GF-D8 (cell line): ENCODE data around the gene TMEM18.

Source experiments
- DNase-seq: peaks from one replicate; lab custom pipeline; 2025; lab: John Stamatoyannopoulos, UW

Gene TMEM18

DNA sequence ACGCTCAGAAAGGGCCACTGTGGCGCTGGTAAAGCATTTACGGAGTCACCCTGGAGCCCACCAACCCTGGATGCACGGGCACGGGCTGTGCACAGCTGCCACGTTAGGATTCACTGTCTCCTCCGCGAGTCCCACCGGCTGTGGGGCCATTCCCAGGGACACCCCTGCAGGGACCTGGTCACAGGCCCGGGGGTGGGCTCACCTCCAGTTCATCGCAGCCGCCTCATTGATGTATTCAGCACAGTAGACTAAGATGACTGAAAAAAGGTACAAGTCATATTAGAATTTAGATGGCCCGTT, 4.7 kb downstream of the TMEM18 start:
- DNase-seq, result no peak

DNA sequence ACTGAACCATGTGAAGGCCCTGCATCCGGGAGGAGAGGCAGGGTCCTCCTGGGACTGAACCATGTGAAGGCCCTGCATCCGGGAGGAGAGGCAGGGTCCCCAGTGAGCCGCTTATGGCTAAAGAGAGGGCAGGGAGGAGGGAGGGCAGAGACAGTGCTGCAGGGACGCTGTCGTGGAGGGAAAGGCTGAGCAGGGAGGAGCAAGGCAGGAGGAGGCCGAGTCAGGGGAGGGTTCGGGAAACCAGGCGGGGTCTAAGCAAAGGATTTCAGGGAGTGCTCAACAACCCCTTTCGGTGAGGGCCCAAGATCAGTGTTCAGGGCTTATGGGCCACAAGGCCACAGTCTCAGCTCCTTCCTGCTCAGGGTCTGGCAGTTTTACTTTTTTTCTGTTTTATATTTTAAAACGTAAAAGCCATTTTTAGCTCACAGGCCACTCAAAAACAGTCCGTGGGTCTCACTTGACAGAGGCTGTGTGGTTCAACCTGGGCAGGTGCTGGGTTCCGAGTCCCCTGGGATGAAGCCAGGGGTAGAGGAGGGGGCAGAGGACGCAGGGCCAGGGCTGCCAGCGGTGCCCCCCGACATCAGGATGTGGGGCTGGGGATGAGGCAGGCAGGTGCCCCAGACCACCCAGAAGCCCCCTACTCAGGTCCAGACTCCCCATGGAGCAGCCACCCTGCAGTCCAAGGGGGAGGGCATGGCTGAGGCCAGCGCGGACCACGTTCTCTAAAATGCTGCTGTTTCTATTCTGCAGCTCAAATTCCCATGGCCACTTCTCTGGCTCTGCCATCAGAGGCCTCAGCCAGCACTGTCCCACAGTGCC, 5.2 kb downstream of the TMEM18 start:
- no peak for DNase-seq

DNA sequence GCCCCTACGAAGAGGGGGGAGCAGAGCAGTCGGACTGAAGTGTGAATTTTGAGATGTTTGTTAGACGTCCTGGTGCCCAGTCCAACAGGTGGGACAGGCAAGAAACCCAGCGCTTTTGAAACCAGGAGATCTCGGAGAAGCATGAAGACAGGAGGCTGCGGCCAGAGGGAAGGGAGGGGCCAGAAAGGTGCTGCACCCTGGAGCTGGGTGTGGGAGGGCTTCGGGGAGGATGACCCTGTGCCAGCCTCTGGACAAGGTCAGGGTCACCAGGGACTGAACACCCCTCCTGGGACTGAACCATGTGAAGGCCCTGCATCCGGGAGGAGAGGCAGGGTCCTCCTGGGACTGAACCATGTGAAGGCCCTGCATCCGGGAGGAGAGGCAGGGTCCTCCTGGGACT, 6.1 kb downstream of the TMEM18 start:
- DNase-seq, result no peak

DNA sequence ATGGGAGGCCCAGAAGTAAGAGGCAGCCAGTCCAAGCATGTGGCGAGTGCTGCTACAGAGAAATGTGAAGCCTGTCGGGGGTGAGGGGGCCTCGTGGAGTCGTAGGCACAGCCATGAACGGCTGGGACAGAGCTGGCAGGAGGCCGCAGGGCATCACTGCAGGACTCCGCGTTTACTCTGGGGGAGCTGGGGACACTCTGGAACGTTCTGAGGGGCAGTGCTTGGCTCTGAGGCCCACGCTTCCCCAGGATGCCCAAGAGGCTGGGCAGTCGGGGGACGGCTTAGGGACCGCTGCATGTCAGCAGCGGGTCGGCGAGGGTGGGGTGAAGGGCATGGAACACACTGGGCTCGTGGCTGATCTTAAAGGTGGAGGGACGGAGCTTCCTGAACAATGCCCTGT, 6.6 kb downstream of the TMEM18 start:
- no peak for DNase-seq

DNA sequence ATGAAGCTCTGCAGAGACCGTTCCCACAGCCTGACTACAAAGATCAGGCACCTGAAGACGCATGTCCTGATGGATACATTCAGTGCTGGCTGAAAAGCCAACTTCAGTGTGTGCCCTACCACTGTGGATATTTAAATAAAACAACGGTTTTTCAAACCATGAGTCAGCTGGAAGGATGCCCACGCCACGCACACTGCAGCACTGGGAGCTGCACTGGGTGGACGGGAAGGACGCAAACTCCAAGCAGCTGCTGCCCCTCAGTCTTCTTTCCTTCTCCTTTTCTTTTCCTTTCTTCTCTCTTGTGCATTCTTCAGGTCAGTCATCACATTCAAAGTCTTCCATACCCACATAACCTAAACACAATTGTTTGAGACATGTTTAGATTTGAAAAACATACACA, 7.9 kb downstream of the TMEM18 start:
- no peak for DNase-seq

DNA sequence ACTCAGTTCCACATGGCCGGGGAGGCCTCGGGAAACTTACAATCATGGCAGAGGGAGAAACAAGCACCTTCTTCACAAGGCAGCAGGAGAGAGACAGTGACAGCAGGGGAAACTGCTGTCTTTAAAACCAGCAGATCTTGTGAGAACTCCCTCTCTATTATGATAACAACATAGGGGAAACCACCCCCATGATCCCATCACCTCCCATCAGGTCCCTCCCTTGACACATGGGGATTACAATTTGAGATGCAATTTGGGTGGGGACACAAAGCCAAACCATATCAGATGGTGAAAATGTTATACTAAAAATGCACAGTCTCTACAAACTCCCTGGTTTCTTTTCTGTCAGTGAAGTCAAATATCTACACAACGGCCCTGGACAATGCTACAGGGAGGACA, 9.2 kb downstream of the TMEM18 start:
- no peak for DNase-seq

DNA sequence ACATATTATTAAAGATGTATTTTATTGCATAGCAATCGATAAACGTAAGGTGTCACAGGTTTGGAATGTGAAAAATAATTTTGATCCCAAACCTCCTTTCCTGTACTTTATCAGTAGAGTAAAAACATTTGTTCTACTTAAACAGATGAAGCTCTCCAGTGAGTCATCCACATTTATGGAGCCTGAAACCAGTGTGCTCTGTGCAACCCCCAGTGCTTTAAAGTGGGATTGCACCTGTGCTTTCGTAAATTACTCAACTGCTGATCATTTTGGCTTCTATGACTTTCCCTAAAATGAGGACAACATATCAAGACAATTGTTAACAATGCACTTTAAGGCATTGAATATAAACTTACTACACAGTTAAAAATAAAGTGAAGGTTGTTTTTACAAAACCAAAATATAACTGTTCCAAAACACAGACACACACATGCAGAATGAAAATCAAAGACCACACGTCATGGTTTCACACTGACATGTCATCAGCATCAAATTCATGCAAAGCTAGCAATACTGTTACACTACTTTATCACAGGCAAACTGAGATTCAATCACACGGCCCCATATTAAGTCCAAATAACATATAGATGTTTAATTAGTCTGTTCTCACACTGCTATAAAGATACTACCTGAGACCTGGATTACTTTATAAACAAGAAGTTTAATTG, 9.7 kb downstream of the TMEM18 start:
- no peak for DNase-seq

DNA sequence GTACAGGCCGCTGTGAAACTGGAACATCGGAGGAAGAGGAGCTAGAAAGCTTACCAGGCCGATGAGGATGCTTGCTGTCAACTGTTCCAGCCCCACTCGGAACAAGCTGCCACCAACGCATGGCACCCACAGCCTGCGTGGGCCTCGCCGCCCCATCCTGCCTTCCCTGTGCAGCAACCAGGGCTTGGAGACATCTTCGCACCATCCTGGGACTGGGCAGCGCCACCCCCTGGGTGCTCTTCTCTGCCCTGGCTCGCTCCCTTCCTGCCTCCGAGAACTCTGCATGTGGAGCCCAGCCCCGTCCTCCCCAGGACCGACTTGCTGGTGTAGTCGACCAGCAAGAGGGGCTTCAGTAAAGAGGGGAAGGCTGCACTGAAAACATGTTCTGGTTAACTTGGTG, 10.8 kb downstream of the TMEM18 start:
- DNase-seq, result no peak

DNA sequence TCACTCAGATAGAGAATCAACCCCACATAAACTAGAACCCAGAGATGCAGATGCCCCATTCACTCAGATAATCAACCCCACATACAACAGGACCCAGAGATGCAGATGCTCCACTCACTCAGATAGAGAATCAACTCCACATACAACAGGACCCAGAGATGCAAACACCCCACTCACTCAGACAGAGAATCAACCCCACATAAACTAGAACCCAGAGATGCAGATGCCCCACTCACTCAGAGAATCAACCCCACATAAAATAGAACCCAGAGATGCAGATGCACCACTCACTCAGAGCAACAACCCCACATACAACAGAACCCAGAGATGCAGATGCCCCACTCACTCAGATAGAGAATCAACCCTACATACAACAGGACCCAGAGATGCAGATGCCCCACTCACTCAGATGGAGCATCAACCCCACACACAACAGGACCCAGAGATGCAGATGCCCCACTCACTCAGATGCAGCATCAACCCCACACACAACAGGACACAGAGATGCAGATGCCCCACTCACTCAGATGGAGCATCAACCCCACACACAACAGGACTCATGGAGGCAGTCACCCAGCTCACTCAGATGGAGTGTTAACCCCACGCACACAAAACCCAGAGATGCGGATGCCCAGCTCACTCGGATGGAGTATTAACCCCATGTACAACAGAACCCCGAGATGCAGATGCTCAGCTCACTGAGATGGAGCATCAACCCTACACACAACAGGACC, 11.7 kb downstream of the TMEM18 start:
- DNase-seq, result no peak

DNA sequence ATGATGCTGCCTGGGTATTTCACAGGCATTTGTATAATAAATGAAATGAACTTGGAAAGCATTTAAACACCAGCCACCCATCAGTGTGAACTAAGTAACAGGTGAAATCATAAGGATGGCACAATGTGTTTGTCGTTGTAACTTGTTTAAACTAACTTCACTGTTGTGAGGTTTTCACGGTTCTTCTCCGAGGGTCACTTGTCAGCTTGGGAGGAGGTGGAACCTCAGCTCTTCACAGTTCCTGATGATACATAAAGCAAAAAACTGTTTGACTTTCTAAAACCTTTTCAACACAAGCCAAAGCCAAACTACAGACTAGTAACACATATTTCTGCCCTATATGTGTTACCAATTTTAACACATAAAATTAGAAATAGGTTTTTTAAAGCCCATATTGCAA, 13.1 kb downstream of the TMEM18 start:
- no peak for DNase-seq

DNA sequence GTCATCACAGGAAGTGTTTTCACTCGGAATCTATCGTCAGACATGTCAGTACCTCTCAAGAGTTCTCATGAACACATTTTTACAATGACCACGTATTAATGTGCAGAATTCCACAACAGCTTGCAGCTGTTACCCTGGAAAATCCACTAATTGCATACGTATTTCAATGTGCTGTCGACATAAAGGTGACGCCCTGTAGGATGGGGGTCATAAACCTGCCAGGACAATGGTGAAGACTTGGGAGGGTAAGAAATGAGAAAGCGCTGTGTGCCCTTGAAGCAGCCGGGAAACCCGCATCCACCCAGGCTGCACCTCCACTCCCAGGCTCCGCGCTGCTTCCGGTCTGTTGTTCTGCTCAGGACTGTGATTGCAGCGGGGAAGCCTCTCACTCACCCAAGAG, 14.0 kb downstream of the TMEM18 start:
- DNase-seq, result no peak

DNA sequence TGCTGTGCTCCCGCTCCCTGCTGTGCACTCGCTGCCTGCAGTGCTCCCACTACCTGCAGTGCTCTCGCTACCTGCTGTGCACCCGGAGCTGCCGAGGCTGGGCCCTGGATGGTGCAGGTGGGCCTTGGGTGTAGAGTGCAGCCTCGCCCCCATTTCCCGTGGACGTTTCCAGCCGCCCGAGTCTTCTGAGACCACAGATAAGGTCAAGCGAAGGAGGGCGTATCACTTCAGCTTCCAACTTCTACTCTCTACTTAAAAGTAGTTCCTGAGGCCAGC, 15.9 kb downstream of the TMEM18 start:
- no peak for DNase-seq

DNA sequence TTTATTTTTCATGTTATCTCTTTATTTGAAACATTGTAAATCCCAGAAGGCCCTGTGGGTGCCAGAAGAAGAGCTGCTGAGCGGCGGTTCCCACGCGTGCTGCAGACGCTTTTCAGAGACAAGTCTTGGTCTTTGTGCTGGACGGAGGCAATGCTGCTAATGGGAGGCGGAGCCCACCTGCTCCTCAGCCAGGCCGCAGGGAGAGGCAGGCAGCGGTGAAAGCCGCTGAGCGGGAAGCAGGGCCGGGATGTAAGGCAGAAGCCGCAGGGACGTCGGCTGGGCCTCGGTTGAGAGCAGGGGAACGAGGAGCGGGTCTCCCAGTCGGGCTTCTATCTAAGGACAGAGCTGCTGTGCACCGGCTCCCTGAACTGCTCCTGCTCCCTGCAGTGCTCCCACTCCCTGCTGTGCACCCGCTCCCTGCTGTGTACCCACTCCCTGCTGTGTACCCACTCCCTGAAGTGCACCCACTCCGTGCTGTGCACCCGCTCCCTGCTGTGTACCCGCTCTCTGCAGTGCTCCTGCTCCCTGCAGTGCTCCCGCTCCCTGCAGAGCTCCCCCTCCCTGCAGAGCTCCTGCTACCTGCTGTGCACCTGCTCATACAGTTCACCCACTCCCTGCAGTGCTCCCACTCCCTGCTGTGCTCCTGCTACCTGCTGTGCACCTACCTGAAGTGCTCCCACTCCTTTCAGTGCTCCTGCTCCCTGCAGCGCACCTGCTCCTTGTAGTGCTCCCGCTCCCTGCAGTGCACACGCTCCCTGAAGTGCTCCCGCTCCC, 16.4 kb downstream of the TMEM18 start:
- DNase-seq, result no peak

DNA sequence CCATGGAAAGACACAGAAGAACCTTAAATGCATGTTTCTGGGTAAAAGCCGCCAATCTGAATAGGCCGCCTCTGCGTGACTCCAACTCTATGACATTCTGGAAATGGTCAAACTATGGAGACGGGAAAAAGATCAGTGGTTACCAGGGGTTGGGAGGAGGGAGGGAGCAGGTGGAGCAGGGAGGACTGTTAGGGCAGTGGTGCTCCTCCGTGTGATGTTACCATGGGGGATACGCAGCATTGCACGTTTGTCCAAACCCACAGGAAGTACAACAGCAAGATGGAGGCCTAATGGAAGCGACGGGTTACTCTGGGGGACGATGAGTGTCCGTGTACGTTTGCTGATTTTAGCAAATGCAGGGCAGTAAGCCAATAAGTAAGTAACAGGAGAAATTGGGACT, 17.2 kb downstream of the TMEM18 start:
- DNase-seq, result no peak

DNA sequence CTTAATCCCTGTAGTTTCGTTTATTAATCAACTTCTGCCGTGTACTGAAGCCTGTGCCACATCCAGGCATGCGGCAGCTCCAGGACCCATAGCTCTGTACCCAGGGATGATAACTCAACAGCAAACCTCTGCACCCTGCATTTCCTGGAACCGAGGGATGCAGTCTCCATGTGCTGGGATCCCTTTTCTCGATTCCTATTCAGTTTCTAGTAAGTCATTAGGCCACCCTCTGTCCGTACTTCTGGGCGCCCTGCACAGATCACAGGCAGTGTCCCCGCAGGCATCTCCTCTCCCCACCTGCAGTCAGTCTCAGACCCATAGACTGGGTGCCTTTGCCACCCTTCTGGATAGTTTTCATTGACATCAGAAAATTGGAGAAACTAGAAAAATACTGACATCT, 18.8 kb downstream of the TMEM18 start:
- DNase-seq, result no peak

DNA sequence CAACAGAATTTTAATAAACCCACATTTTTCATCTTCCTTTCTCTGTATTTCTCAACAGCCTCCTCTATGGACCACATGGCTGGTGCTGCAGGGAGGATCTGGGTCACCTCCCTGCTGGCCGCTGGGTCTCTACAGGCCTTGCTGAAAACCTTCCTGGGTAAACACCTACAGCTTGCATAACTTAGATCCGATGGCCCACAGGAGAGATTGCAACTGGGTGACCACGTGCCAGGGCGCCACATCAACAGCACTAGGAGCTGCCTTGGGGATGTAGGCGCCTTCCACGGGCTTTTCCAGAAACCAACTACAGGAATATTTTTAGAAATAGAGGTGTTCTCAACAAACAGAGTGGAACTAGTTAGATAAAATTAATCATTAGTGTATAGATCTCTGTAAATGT, 19.4 kb downstream of the TMEM18 start:
- no peak for DNase-seq

DNA sequence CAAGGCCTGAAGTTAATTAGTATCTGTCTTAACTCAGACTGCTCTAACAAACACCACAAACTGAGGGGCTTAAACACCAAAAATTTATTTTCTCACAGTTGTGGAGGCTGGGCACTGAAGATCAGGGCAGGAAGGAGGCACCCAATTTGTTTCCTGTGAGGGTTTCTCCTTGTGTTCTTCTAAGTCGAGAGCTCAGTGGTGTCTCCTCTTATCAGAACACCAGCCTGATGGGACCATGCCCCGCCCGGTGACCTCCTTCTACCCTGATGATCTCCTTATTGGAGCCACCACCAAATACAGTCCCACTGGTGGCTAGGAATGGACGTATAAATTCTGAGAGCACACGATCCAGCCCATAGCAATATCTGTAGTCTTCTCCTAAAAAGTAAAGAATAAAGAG, 20.5 kb downstream of the TMEM18 start:
- DNase-seq, result no peak

DNA sequence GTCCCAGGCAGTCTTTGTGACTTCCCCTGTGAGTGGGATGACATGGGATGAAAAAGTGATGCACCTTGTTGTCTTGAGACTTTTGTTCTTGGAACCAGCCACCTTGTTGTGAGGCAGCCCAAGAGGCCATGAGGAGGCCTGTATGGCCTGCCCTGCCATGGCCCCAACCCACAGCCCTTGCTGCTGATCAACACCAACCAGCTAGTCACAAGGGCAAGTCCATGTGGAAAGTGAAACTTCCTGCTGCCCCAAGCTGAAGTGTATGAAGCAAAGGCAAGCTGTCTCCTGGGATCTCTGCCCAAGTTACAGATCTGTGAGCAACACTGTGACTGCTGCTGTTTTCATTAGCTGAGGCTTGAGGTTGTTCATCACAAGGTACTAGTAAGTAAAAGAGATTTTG, 21.6 kb downstream of the TMEM18 start:
- no peak for DNase-seq

DNA sequence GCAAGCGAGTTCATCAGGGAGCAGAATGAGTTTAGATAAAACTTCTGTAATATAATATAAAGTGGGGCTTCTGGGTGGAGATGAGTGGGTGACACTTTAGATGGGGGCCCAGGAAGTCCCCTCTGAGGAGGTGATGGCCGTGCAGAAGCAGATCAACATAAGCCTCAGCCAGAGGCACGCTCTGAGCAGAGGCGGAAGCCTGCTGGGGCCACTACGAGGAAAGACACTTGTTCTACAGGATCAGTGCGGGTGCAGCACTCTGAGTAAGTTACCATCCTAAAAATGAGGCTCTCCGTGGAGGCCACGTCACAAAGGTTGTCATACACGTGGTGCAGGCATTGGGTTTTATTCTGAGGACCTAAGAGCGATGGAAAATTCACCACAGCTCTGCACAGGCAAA, 22.3 kb downstream of the TMEM18 start:
- no peak for DNase-seq

DNA sequence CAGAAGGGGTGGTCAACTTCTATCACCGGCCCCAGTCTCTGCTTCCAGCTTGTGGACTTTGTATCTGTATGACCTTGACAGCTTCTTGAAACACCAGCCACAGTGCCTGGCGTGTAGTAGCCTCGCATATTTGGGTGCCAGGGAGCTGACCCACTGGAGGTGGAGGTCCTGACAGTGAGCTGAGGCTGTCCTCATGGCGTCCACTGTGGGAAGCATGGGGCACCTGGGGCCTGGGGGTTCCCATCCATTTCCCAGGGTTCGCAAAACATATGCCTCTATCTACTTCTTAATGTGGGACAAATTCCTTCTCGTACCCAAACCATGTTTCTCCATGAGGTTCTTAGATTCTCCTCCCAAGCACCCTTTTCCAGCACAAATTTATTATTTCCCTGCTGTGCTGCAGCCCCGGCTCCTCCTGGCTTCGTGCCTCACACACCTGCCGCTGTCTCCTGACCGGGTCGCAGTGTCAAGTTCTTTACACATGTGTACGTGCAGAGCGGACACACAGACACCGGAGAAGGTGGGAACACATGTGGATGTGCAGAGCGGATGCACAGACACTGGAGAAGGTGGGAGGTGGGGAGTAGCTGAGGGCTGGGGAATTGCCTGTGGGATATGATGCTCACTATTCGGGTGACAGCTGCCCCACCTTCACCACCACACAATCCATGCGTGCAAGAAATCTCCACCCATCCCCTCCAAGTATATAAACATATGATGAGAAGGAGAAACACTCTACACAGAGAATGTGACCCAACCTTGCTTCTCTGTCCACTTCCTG, 23.4 kb downstream of the TMEM18 start:
- no peak for DNase-seq

DNA sequence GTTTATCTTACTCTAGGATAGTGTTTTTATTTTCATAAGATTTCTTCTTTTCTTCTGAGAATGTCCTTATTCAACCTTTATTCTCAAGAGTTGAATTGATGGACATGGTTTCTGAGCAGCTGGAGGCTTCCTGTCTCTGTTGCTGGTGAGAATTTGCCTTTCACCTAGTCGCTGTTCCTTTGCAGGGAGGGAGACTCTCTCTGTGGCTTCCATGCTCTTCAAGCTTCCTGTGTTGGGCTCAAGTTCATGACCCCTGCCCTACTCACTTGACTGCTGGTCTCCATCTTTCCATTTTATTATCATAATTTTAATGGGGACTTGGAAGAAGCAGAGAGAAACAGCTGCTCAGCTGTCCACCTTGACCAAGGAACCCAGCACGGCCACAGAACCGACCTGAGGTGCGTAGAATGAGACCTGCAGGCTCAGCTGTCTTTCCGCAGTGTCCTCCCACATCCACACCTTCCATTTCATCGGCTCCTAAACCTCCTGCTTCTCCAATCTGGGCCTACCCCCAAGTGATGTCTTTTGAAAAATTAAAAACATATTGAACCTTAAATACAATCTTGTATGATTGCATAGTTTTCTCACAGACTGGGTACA, 24.2 kb downstream of the TMEM18 start:
- no peak for DNase-seq

DNA sequence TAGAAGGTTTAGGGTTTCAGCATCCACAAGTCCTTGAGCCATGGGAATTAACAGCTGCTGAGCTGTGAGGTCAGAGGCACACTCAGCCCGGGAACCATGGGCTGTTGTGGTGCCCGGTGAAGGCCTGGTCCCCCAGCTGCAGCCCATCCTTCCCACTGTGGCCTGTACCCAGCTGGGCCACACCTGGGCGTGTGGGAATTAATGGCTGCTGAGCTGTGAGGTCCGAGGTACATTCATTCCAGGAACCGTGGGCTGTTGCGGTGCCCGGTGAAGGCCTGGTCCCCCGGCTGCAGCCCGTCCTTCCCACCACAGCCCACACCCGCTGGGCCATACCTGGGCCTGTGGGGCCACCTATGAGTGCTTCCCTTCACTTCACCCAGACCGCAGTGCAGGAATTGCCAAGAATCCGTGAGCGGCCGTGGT, 25.2 kb downstream of the TMEM18 start:
- DNase-seq, result no peak
